ENCODE results near the gene PTPN2. TPM values are rescaled to one million over a fixed set of nuclear protein-coding genes. Genes with fewer than 3 reads are reported as not detected.

PTPN2 gene
- total and polyA plus RNA-seq, 9 of the 15 experiments (the other 6 are each of a cell fraction or from before 2014, with no cell fraction given), result 36.6 to 66.4 (median 43.8) TPM

- peak; percentile 38; the same call in 1 of the 2 replicates for TF ChIP-seq USF2 (CRISPR knock-in tag; IDR thresholded peaks at IDR 0.05)
- no peak for TF ChIP-seq RCOR1 (IDR thresholded peaks at IDR 0.05; ENCODE audit: borderline replicate concordance in 1 of 2, low read depth in 2 of 2, low read length in 2 of 2)
These were observed 44.2 kb upstream of the PTPN2 start (continued) for GRCh38 chr18:12928206-12928605.

GRCh38 chr18:12924616-12925015, 40.6 kb upstream of the PTPN2 start:
- intact Hi-C loops (cut with micrococcal nuclease), result no loop called here
- Histone ChIP-seq H3K9me1 (ENCODE audit: control insufficient read depth, insufficient read depth, low read length) (no peaks in the 10 kb centered on the region), H3K27ac (ENCODE audit: extremely low read depth, low read depth, low read length) (no peak overlapping the region), H3K4me3 (no peak overlapping the region), H3K4me1 (replicated peaks in 1 of 2; ENCODE audit: control insufficient read depth in 2 of 2, insufficient read depth in 2 of 2, low read length in 2 of 2) (no peaks in the 10 kb centered on the region), H3K9ac (ENCODE audit: insufficient read depth in 1 of 2, low read depth in 2 of 2, low read length in 2 of 2) (no peak overlapping the region), H3K36me3 (ENCODE audit: control insufficient read depth, insufficient read depth, low read length) (no peaks in the 10 kb centered on the region), H3K27me3 (ENCODE audit: control insufficient read depth in 2 of 2, insufficient read depth in 2 of 2, low read length in 2 of 2) (no peaks in the 10 kb centered on the region), H2AFZ (ENCODE audit: low read depth, low read length) (no peak overlapping the region), H4K20me1 (replicated peaks; ENCODE audit: control insufficient read depth, insufficient read depth, low read length) (no peaks in the 10 kb centered on the region), H3K4me2 (ENCODE audit: insufficient read depth, low read length) (no peak overlapping the region), H3K9me3 (replicated peaks; ENCODE audit: control insufficient read depth, insufficient read depth, low read depth, low read length) (no peaks in the 10 kb centered on the region), H3K79me2 (ENCODE audit: control insufficient read depth, insufficient read depth, low read length) (no peaks in the 10 kb centered on the region)
- POLR2A ChIA-PET, result interaction anchor here (0.9 kb wide), 1 partner anchor 10 kb away, joined by 3 read pairs; no protein-coding TSS in a partner anchor
- in situ Hi-C loops (cut with MboI), result no loop called here
- CTCF ChIA-PET (ENCODE audit: low intra/inter-chr PET ratio), result no interaction called here
- WGBS (ENCODE audit: insufficient coverage, low coverage, missing lambda C conversion rate), result 29% methylated on average over 6 of the region's 6 CpGs
- DNase-seq (ENCODE audit: extremely low read depth in 1 of 4, low spot score in 3 of 4), result no peak
- BruUV-seq (replicated peaks), result no TSS peak
- ATAC-seq, result no peak
- FAIRE-seq, result no peak
- TF ChIP-seq ZBTB11 (CRISPR knock-in tag; IDR thresholded peaks at IDR 0.05) (no peak), FOXA3 (CRISPR knock-in tag; conservative IDR thresholded peaks at IDR 0.05 in 1 of 2, IDR thresholded peaks at IDR 0.05 in 1 of 2) (no peak), IRF1 (CRISPR knock-in tag; IDR thresholded peaks at IDR 0.05; ENCODE audit: borderline replicate concordance) (no peak), RNF219 (CRISPR knock-in tag; IDR thresholded peaks at IDR 0.05) (no peak), PCBP2 (IDR thresholded peaks at IDR 0.05; ENCODE audit: low read depth, low read length, poor library complexity, severe bottlenecking) (no peak), KAT2B (IDR thresholded peaks at IDR 0.05; ENCODE audit: low read depth, low read length) (no peak), THRAP3 (IDR thresholded peaks at IDR 0.05; ENCODE audit: borderline replicate concordance) (no peak), KDM2B (CRISPR knock-in tag; IDR thresholded peaks at IDR 0.05) (no peak), EHMT2 (IDR thresholded peaks at IDR 0.05) (no peak)

Measured in K562 (cell line).